ENCODE measurements around the gene ADGRE3. TPM values are rescaled to one million over a fixed set of nuclear protein-coding genes. Genes with fewer than 3 reads are reported as not detected.

ADGRE3 gene
- polyA plus RNA-seq, 2 of the 4 experiments (the other 2 are of a cell fraction): not detected

- FAIRE-seq (no peak), ATAC-seq (no peak), DNase-seq (ENCODE audit: low read depth in 1 of 2, low spot score in 1 of 2) (no peak)
- Histone ChIP-seq H3K4me1 (no peaks in the 10 kb centered on the region), H3K4me3 (no peak overlapping the region), H3K4me2 (no peak overlapping the region), H3K27ac (no peak overlapping the region), H3K9me3 (no peaks in the 10 kb centered on the region)
- ChIA-PET POLR2A (no interaction called here), CTCF (interaction anchor here (0.7 kb wide), 1 partner anchor 31 kb away, joined by 3 read pairs; no protein-coding TSS in a partner anchor)
- TF ChIP-seq HES2 (IDR thresholded peaks at IDR 0.05): no peak
- no peak for TF ChIP-seq NFE2L2 (conservative IDR thresholded peaks at IDR 0.05; ENCODE audit: low read length)
- no peak for TF ChIP-seq FOSL2 (IDR thresholded peaks at IDR 0.05)
- TF ChIP-seq FOSL2 (CRISPR knock-in tag; IDR thresholded peaks at IDR 0.05): no peak
- TF ChIP-seq FOXS1 (CRISPR knock-in tag; IDR thresholded peaks at IDR 0.05): no peak
- TF ChIP-seq, protein P1, sequence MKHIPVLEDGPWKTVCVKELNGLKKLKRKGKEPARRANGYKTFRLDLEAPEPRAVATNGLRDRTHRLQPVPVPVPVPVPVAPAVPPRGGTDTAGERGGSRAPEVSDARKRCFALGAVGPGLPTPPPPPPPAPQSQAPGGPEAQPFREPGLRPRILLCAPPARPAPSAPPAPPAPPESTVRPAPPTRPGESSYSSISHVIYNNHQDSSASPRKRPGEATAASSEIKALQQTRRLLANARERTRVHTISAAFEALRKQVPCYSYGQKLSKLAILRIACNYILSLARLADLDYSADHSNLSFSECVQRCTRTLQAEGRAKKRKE (CRISPR knock-in tag; IDR thresholded peaks at IDR 0.05; ENCODE audit: low read depth): no peak
- no peak for TF ChIP-seq CHD4 (IDR thresholded peaks at IDR 0.05; ENCODE audit: borderline replicate concordance)
- no peak for TF ChIP-seq HOXA7 (CRISPR knock-in tag; IDR thresholded peaks at IDR 0.05)
- TF ChIP-seq SMC3 (IDR thresholded peaks at IDR 0.05): no peak
- no peak for TF ChIP-seq MAX (IDR thresholded peaks at IDR 0.05)
- TF ChIP-seq ZC3H11A (IDR thresholded peaks at IDR 0.05): no peak
- TF ChIP-seq, protein P2, sequence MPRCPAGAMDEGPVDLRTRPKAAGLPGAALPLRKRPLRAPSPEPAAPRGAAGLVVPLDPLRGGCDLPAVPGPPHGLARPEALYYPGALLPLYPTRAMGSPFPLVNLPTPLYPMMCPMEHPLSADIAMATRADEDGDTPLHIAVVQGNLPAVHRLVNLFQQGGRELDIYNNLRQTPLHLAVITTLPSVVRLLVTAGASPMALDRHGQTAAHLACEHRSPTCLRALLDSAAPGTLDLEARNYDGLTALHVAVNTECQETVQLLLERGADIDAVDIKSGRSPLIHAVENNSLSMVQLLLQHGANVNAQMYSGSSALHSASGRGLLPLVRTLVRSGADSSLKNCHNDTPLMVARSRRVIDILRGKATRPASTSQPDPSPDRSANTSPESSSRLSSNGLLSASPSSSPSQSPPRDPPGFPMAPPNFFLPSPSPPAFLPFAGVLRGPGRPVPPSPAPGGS (IDR thresholded peaks at IDR 0.05): no peak
- no peak for TF ChIP-seq HOXB13 (CRISPR knock-in tag; IDR thresholded peaks at IDR 0.05; ENCODE audit: low read depth)
- TF ChIP-seq, protein P3, sequence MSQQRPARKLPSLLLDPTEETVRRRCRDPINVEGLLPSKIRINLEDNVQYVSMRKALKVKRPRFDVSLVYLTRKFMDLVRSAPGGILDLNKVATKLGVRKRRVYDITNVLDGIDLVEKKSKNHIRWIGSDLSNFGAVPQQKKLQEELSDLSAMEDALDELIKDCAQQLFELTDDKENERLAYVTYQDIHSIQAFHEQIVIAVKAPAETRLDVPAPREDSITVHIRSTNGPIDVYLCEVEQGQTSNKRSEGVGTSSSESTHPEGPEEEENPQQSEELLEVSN (IDR thresholded peaks at IDR 0.05; ENCODE audit: borderline replicate concordance, low read depth): no peak
- TF ChIP-seq RNF2 (IDR thresholded peaks at IDR 0.05; ENCODE audit: borderline replicate concordance, low read depth): no peak
- TF ChIP-seq NR3C1 (IDR thresholded peaks at IDR 0.05): no peak
- no peak for TF ChIP-seq RARB (CRISPR knock-in tag; IDR thresholded peaks at IDR 0.05)
- WGBS (ENCODE audit: missing lambda C conversion rate): 33% methylated on average over 10 of the region's 10 CpGs
Observed at GRCh38 chr19:14676762-14677161, 2.1 kb upstream of the ADGRE3 start.

DNA sequence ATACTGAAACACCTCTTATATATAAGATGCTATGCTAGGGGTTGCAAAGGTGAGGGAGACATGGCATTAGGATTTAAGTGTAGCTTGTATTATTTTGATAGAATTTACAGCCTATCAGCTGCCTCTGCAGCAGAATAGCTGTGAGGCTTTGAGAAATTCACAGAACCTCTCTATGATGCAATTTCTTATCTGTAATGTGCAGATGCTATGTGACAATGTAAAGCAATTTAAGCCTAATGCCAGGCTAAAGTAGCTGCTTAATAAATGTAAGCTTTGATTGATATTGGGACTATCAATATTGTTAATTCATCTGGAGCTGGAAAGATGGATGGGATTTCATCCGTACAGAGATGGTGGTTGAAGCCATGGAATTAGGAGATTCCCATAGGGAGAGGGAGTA, 1.6 kb downstream of the ADGRE3 start:
- H3K4me1 ChIP-seq: no peaks in the 10 kb centered on the region
- H3K4me2 ChIP-seq: no peak overlapping the region
- 5% methylated on average over 1 of the region's 1 CpG for WGBS (ENCODE audit: missing lambda C conversion rate)
- no peak for ATAC-seq
- H3K9me3 ChIP-seq: peaks cover 7% of the 10 kb centered on the region; the same call in 1 of the 3 replicates
- DNase-seq (ENCODE audit: low read depth in 1 of 2, low spot score in 1 of 2): no peak
- H3K27ac ChIP-seq: no peak overlapping the region
- FAIRE-seq: no peak
- TF ChIP-seq HOXB5 (CRISPR knock-in tag; IDR thresholded peaks at IDR 0.05) (no peak), NPAS2 (CRISPR knock-in tag; IDR thresholded peaks at IDR 0.05; ENCODE audit: borderline replicate concordance) (no peak), HOXB13 (CRISPR knock-in tag; IDR thresholded peaks at IDR 0.05; ENCODE audit: low read depth) (no peak), EP300 (IDR thresholded peaks at IDR 0.05) (no peak), HEYL (CRISPR knock-in tag; IDR thresholded peaks at IDR 0.05) (no peak), CHD2 (IDR thresholded peaks at IDR 0.05; ENCODE audit: low read length, partially characterized antibody) (no peak), NR3C1 (IDR thresholded peaks at IDR 0.05) (no peak), NFE2L2 (conservative IDR thresholded peaks at IDR 0.05; ENCODE audit: low read length) (no peak), POLR2AphosphoS2 (conservative IDR thresholded peaks at IDR 0.05; ENCODE audit: low read length) (no peak), RARB (CRISPR knock-in tag; IDR thresholded peaks at IDR 0.05) (no peak), RCOR1 (IDR thresholded peaks at IDR 0.05; ENCODE audit: low read depth, low read length) (no peak)
- TF ChIP-seq, protein P3 (IDR thresholded peaks at IDR 0.05; ENCODE audit: borderline replicate concordance, low read depth): no peak
- POLR2A ChIA-PET: no interaction called here
- H3K4me3 ChIP-seq: no peak overlapping the region
- CTCF ChIA-PET: interaction anchor here (0.6 to 1.0 kb wide), 2 partner anchors 8 to 12 kb away, joined by 3 read pairs; no protein-coding TSS in a partner anchor
